CD4-positive, alpha-beta T cell (primary cell): Measurements from ENCODE around the gene TNS1. TPM values are rescaled to one million over a fixed set of nuclear protein-coding genes. Genes with fewer than 3 reads are reported as not detected.

Experiments used
- ATAC-seq: fragments of 200-7000 bp; cut with Tn5 transposase; one replicate; pipeline ENCODE4 v1.10.0; 2022; ENCODE audit warnings: mild to moderate bottlenecking; ENCODE audit not compliant: poor library complexity
- CTCF ChIA-PET: fragments of 350-600 bp; sonication (Branson Sonifier 250); formaldehyde crosslinking; loops from one replicate; lab custom pipeline; 2021; ENCODE audit warnings: antibody characterized with exemption, inconsistent platforms; lab: Charles Lee
- POLR2A ChIA-PET: fragments of 350-600 bp; sonication (Branson Sonifier 250); formaldehyde crosslinking; loops from one replicate; lab custom pipeline; 2021; ENCODE audit warnings: antibody characterized with exemption, inconsistent platforms; lab: Charles Lee
- DNase-seq, 14 experiments: peaks; one replicate each; pipeline ENCODE4 v3.0.0-alpha.2; 2013 to 2020; ENCODE audit warnings: mixed read lengths in 2 of 14
- H3K27ac ChIP-seq, 2 donors: one replicate each; pipeline versions ENCODE4 v1.5.1 to v1.7.0; 2013; ENCODE audit warnings: low read length in 2 of 2, low read depth in 1 of 2, mild to moderate bottlenecking in 1 of 2
- H3K27me3 ChIP-seq, 2 experiments: 1 replicate in 1 of 2; 2 replicates in 1 of 2; pipeline versions ENCODE4 v1.6.1 to v1.7.0; 2013; ENCODE audit warnings: low read length in 2 of 2, control low read depth in 1 of 2, mild to moderate bottlenecking in 1 of 2, moderate library complexity in 1 of 2; ENCODE audit not compliant: insufficient read depth in 2 of 2, control insufficient read depth in 1 of 2
- H3K36me3 ChIP-seq: one replicate; pipeline ENCODE4 v1.6.1; 2013; ENCODE audit warnings: low read length, control low read depth; ENCODE audit not compliant: insufficient read depth
- H3K4me1 ChIP-seq: one replicate; pipeline ENCODE4 v1.6.1; 2013; ENCODE audit warnings: low read length, control low read depth; ENCODE audit not compliant: insufficient read depth
- H3K4me3 ChIP-seq: one replicate; pipeline ENCODE4 v1.5.1; 2013; ENCODE audit warnings: mild to moderate bottlenecking, low read length, moderate library complexity
- H3K9me3 ChIP-seq, 2 experiments: 1 replicate in 1 of 2; 2 replicates in 1 of 2; pipeline versions ENCODE4 v1.6.1 to v1.7.0; 2013; ENCODE audit warnings: low read length in 2 of 2, mild to moderate bottlenecking in 2 of 2, control low read depth in 1 of 2, moderate library complexity in 1 of 2; ENCODE audit not compliant: control insufficient read depth in 1 of 2, insufficient read depth in 1 of 2
- H3K27ac Mint-ChIP-seq: one replicate; pipeline ENCODE4 v1.8.0; 2020; ENCODE audit warnings: mixed read lengths
- H3K27me3 Mint-ChIP-seq: one replicate; pipeline ENCODE4 v1.8.0; 2021; ENCODE audit warnings: mixed read lengths
- H3K36me3 Mint-ChIP-seq: one replicate; pipeline ENCODE4 v1.8.0; 2021; ENCODE audit warnings: low read depth, mixed read lengths
- H3K4me1 Mint-ChIP-seq: one replicate; pipeline ENCODE4 v1.8.0; 2021; ENCODE audit warnings: low read depth, mixed read lengths
- H3K4me3 Mint-ChIP-seq: one replicate; pipeline ENCODE4 v1.8.0; 2020; ENCODE audit warnings: mild to moderate bottlenecking, mixed read lengths
- H3K9me3 Mint-ChIP-seq: one replicate; pipeline ENCODE4 v1.8.0; 2020; ENCODE audit warnings: mixed read lengths
- intact Hi-C, 2 experiments: fragments of 100-400 bp; cut with DNase I in 1 of 2; cut with micrococcal nuclease in 1 of 2; formaldehyde crosslinking; loops; one replicate each; pipeline versions ENCODE4 v1.15.1 to v1.9.0; 2023 to 2025; cut with DNase I, micrococcal nuclease
- total RNA-seq, 174 experiments: library from RNA in 2 of 174; stranded (reverse) in 2 of 174; gene quantifications; one replicate each; pipeline ENCODE4 v1.2.3 and lab custom pipeline; 2021 to 2026
- TF ChIP-seq, protein P1 (sequence below): fragments of 200-600 bp; IDR thresholded peaks from one replicate; pipeline ENCODE4 v1.8.0; 2022; ENCODE audit warnings: antibody characterized with exemption, mild to moderate bottlenecking

The TNS1 gene
- total RNA-seq, 2 experiments from 2014 or later: 0.25 to 0.34 TPM

DNA sequence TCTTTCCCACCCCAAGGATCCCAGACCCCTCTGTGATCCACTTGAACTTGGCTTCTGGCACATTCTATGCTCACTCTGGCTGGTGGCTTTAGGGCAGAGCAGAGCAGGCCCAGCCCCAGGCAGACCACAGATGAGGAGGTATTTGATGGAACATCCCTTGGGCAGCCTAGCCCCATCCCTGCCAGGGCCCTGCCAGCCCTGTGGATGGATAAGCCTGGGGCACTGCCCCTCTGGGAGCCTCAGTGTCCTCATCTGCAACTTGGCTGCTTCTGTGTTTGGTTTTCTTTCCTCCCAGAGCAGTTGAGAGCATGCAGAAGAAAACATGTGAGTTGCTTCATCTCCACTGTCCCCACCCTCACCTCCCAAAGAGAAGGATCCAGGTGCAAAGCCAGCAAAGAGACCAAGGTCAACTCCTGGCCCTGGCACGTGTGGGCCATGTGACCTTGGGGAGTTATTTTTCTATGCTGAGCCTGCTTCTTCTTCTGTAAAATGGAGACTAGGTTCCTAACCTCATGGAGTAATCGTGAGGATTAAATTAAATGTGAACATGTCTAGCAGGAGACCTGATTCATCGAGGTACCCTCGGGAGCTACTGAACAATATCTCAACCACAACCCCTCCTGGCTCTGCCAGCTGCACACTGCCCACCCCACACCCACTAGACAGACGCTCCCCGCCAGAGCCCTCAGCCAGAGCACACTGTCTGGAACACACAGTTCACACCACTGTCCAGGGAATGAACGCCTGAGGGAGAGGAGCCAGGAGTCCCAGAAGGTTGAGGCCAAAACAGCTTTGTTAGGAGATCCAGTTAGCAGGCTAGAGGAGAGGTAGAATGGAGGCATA lies 14.6 kb upstream of the TNS1 start:
- DNase-seq (no peak), ATAC-seq (no peak)
- H3K27ac ChIP-seq: no peak overlapping the region
- H3K9me3 ChIP-seq: no peaks in the 10 kb centered on the region
- H3K4me1 ChIP-seq: peaks cover 2% of the 10 kb centered on the region
- H3K4me3 ChIP-seq: no peak overlapping the region
- H3K27me3 ChIP-seq: peaks cover 3 to 10% of the 10 kb centered on the region in 2 experiments
- H3K27ac Mint-ChIP-seq: no peak overlapping the region
- TF ChIP-seq, protein P1, sequence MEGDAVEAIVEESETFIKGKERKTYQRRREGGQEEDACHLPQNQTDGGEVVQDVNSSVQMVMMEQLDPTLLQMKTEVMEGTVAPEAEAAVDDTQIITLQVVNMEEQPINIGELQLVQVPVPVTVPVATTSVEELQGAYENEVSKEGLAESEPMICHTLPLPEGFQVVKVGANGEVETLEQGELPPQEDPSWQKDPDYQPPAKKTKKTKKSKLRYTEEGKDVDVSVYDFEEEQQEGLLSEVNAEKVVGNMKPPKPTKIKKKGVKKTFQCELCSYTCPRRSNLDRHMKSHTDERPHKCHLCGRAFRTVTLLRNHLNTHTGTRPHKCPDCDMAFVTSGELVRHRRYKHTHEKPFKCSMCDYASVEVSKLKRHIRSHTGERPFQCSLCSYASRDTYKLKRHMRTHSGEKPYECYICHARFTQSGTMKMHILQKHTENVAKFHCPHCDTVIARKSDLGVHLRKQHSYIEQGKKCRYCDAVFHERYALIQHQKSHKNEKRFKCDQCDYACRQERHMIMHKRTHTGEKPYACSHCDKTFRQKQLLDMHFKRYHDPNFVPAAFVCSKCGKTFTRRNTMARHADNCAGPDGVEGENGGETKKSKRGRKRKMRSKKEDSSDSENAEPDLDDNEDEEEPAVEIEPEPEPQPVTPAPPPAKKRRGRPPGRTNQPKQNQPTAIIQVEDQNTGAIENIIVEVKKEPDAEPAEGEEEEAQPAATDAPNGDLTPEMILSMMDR: no peak
- intact Hi-C loops: no loop called here
- CTCF ChIA-PET: no interaction called here
- H3K4me3 Mint-ChIP-seq: no peak overlapping the region
- H3K9me3 Mint-ChIP-seq: no peaks in the 10 kb centered on the region
- no peaks in the 10 kb centered on the region for H3K36me3 ChIP-seq
- H3K4me1 Mint-ChIP-seq: no peaks in the 10 kb centered on the region
- POLR2A ChIA-PET: no interaction called here
- H3K27me3 Mint-ChIP-seq: peaks cover 25% of the 10 kb centered on the region
- H3K36me3 Mint-ChIP-seq: no peaks in the 10 kb centered on the region

DNA sequence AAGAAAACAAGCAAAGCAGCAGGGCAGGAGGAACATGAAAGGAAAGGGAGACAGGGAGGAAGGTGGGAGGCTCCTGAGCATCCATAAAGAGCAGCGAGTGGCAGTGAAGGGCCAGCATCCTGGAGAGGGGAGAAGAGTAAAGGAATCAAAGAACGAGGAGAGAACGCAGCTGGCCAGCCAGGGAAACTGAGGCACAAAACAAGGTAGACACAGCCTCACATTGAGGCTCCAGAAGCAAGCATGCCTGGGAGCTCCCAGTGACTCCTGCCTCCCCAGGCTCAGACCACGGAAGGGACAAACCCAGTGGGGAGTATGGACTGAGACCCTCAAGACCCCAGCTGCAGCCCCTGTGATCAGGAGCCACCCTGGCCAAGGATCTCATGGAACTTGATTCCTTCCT lies 14.0 kb upstream of the TNS1 start:
- Mint-ChIP-seq H3K36me3 (no peaks in the 10 kb centered on the region), H3K27me3 (peaks cover 32% of the 10 kb centered on the region), H3K4me1 (no peaks in the 10 kb centered on the region), H3K9me3 (no peaks in the 10 kb centered on the region), H3K27ac (no peak overlapping the region), H3K4me3 (no peak overlapping the region)
- H3K4me1 ChIP-seq: peaks cover 2% of the 10 kb centered on the region
- H3K27ac ChIP-seq: no peak overlapping the region
- ChIA-PET POLR2A (no interaction called here), CTCF (no interaction called here)
- no peak overlapping the region for H3K4me3 ChIP-seq
- no peaks in the 10 kb centered on the region for H3K36me3 ChIP-seq
- intact Hi-C loops: no loop called here
- peaks cover 6 to 16% of the 10 kb centered on the region in 2 experiments for H3K27me3 ChIP-seq
- no peaks in the 10 kb centered on the region for H3K9me3 ChIP-seq
- TF ChIP-seq, protein P1: no peak
- DNase-seq (no peak), ATAC-seq (no peak)

DNA sequence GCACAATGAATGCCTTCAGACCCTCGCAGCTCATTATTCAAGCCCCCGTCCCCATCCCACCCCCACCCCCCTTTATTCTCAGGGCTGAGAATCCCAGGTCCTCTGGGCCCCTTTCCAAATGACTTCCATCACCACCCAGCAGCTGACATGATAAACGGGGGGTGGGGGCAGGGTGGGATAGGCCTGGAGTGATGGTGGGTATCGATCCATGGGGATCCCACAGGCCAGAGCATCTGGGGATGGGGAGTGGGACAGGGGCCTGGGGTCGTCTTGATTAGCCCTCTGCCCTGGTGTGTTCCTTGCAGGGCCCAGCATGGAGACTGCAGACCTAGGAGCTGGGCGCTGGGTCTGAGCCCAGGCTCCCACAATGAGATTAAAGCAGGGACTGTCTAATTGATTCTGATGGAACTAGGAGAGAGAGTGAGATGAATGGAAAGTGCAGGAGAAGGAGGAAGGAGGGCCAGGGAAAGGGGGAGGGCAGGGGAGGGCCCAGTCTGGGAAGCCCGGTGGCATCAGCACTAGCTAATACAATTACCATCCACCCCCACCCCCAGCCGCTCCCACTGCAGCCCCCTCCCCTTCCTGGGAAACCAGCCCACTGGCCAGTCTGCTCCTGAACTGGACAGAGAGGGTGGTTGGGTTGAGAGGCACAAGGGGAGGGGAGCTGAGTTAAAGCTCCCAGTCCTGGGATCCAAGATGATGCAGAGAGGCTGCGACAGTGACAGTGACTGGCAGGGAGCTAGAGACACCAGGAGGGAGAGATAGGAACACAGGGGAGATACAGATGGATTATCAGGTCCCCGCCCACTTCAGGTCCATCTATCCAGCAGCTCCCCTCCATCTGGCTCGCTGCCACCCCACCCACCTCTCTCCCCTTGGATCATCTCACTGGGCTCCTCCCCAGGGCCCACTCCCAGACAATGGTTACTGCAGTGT lies 13.1 kb upstream of the TNS1 start:
- Mint-ChIP-seq H3K4me1 (no peaks in the 10 kb centered on the region), H3K27me3 (peaks cover 41% of the 10 kb centered on the region), H3K36me3 (no peaks in the 10 kb centered on the region), H3K4me3 (no peak overlapping the region), H3K27ac (no peak overlapping the region), H3K9me3 (no peaks in the 10 kb centered on the region)
- ATAC-seq (no peak), DNase-seq (no peak)
- H3K27ac ChIP-seq: no peak overlapping the region
- H3K36me3 ChIP-seq: no peaks in the 10 kb centered on the region
- H3K4me1 ChIP-seq: peaks cover 5% of the 10 kb centered on the region
- no peaks in the 10 kb centered on the region for H3K9me3 ChIP-seq
- TF ChIP-seq, protein P1: no peak
- H3K4me3 ChIP-seq: no peak overlapping the region
- intact Hi-C loops: no loop called here
- POLR2A ChIA-PET: no interaction called here
- CTCF ChIA-PET: no interaction called here
- H3K27me3 ChIP-seq: peaks cover 15 to 25% of the 10 kb centered on the region in 2 experiments
